ENCODE data around the gene IL1RAPL1.

- no peak for TF ChIP-seq CTCF (conservative IDR thresholded peaks at IDR 0.05 in 1 of 2, IDR thresholded peaks at IDR 0.05 in 1 of 2; ENCODE audit: low read depth in 1 of 2, low read length in 2 of 2)
- TF ChIP-seq EZH2 (IDR thresholded peaks at IDR 0.05; ENCODE audit: low read length, missing control alignments) = no peak
Observed at GRCh38 chrX:28966331-28966730, 379.1 kb downstream of the IL1RAPL1 start.

Measured in fibroblast of lung (primary cell).